IPS DF 4.7 (cell line): Measurements from ENCODE around the gene POLR3E.
"Not testable (repeated sequence)": the region's sequence is repeated elsewhere in the genome, so short reads cannot be mapped to it uniquely, and the experiment has no call there.

Experiments used
- DNase-seq: peaks from one replicate; pipeline ENCODE4 v3.0.0-alpha.2; 2013; ENCODE audit warnings: low spot score; ENCODE audit errors: extremely low read depth

POLR3E gene

DNA sequence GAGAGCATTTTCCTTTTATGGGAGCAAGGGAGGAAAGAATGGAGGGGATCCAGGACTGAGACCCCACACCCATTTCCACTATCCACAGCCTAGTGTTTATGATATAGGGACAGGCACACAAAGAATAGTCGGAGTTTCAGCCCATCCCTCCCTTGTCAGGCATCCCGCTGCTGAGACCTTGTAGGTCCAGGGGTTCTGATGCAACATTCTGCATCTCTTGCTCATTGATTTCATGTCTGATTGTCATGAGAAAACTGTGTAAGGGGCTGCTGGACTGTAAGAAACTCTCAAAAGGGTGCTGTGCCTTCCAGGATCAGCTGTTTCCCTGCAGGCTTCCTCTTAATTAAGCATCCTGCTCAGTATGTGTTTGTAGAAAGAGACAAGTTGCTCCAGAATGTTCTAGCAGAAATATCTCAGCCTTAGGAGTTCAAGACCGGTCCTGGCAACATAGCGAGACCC lies 5.3 kb upstream of the POLR3E start:
- DNase-seq, result no peak

DNA sequence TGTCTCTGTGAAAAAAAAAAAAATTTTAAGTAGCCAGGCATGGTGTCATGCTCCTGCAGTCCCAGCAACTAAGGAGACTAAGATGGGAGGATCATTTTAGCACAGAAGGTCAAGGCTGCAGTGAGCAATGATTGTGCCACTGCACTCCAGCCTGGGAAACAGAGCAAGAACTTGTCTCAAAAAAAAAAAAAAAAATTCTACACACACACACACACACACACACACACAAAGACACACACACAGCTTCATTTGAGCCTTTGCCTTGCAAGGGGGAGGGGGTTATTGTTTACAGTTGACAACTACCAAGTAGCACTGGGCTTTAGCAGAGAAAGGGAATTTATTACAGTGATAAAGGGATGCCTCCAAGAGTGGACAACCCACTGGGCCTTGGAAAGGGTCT lies 4.9 kb upstream of the POLR3E start:
- DNase-seq, result no peak

DNA sequence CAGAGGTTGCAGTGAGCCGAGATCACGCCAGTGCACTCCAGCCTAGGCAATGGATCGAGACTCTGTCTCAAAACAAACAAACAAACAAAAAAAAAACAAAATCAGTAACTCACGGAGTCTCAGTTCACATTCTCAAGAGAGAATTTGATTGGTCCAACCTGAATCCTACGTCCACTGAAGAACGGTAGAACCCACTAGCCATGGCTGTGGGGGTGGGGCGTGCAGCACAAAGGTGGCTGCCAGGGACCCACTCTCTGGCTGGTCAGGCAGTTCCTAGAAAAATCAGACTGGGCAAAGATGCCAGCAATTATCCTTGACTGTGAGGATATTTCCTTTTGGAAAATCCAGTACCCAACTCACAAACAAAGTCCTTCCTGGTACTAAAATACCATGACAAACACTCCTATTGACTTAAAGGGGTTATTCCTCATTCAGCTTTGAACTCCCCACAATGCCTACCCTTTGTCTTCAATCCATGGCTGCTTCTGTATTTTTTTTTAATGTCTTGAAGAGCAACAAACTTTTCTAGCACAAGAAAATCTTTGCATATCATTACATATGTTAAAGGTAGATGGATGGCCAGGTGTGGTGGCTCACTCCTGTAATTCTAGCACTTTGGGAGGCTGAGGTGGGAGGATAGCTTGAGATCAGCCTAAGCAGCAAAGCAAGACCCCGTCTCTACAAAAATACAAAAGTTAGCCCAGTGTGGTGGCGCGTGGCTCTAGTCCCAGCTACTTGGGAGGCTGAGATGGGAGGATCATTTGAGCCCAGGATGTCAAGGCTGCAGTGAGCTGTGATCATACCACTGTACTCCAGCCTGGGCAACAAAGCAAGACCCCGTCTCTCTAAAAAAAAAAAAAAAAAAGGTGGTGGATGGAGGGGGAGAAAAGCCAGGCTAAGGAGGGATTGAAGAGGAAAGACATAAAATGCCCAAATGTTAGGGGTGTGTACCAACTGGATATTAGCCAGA lies 3.8 kb upstream of the POLR3E start:
- DNase-seq, result no peak

DNA sequence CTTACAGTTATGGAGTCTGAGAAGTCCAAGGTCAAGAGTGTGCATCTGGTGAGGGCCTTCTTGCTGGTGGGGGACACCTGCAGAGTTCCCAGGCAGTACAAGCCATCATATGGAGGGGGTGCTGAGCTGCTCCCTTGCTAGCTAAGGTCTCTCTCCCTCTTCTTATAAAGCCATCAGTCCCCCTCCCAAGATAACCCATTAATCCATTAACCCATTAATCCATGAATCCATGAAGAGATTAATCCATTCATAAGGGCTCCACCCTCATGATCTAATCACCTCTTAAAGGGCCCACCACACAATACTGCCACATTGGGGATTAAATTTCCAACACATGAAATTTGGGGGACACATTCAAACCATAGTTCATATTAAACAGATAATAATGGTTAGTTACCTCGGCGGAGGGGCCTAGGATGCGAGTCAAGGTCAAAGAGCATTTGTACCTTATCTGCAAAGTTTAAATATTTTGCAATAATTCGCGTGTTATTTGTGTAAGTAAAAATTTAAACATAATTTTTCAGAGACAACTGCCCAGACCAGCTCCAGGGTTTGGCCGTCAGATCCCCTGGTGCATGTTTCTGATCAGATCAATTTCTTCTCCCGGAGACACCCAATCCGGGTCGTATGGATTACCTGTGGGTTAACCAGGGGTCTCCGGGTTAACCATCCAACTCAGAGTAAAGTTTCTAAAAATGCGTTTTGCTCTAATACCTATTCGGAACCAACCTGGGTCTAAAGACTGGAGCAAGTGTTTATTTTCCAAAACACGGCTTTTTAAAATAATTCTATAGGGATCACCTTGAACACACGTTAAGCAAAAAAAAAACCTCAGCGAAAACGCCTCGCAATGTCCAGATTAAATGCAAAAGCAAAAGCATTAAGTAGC lies 740 bp upstream of the POLR3E start:
- DNase-seq, result no peak

DNA sequence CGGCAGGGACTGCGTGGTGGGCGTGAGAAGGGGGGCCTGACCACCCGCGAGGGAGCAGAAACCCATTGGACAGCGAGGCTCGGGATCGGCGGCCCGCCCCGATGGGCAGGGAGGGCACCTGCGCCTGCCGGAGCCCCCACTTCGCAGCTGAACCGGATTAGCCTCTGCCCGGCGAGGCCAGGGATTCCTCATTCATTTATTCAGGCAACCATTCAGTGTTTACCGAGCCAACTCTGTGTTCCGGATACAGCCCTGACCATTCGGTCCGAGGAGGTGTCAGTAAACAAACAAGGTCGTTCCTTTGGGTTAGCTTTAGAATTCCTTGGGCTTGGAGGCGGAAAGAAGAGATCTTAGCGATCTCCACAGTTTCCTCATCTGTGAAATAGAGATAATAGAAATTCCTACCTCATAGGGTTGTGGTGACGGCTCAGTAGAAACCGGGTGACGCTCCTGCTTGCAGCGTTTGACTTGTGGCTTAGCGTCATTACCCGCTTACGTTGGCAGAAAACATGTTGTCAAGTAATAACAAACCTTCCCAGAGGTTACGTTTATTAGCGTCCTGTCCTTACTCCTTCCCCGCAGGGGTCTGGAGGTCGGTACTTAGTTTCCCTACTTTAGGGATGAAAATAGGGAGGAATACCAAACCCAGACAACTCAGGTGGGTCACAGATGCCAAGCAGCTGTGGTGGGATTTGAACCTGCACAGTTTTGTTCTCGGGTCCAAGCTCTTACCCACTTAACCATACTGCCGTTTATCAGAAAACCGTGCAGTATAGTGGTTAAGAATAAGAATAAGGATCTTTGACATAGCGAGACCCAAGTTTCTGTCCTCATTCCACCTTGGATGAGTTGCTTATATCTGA lies 893 bp downstream of the POLR3E start:
- DNase-seq, result no peak

DNA sequence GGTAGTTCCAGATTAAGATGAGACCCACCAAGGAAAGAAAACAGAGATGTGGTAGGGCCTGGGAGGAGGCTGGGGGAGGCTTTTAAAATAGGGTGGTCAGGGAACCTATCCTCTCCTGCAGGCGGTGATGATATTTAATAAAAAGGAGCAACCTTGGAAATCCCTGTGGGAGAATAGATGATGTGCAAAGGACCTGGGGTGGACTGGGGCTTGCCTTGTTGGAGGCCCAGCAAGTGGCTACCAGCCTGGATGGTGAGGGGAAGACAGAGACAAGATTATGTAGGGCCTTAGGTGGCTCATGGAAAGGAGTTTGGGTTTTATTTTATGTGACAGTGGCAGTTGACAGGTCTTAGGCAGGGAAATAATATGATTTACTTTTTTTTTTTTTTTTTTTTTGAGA lies 1.8 kb downstream of the POLR3E start:
- DNase-seq, result no peak

DNA sequence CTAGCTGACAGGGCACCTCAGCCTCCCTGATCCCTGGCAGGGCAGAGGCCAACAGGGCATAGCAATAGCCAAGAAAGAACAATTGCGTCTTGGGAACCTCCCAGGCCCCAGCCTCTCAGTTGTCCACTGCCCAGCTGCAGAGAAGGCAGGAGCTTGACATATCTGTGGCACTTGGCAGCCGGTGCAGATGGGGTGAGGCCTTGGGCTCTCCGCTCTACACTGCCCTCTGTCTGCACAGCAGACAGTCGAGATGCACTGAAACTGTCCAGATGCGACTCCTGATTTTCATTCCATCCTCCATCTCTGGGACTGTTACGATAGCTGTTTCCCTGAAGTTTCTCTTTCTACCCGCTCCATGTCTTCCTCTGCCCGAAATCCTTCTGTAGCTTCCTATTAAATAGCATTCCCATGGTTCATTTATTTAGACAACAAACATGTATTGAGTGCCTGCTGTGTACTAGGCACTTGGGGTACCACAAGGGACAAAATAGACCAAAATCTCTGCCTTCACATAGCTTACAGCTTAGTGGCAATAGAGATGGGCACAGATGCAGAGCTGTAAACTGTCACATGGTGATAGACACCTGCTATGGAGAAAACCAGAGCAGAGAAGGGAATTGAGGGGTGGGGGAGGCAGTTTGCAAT lies 3.3 kb downstream of the POLR3E start:
- no peak for DNase-seq

DNA sequence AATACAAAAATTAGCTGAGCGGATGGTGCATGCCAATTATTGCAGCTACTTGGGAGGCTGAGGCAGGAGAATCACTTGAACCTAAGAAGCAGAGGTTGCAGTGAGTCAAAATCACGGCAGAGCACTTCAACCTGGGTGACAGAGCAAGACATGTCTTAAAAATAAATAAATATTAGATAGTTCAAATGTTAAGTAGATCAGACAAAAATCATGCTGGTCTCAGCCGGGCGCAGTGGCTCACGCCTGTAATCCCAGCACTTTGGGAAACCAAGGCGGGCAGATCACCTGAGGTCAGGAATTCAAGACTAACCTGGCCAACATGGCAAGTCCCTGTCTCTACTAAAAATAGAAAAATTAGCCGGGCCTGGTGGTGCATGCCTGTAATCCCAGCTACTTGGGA lies 4.2 kb downstream of the POLR3E start:
- not testable (repeated sequence) for DNase-seq

DNA sequence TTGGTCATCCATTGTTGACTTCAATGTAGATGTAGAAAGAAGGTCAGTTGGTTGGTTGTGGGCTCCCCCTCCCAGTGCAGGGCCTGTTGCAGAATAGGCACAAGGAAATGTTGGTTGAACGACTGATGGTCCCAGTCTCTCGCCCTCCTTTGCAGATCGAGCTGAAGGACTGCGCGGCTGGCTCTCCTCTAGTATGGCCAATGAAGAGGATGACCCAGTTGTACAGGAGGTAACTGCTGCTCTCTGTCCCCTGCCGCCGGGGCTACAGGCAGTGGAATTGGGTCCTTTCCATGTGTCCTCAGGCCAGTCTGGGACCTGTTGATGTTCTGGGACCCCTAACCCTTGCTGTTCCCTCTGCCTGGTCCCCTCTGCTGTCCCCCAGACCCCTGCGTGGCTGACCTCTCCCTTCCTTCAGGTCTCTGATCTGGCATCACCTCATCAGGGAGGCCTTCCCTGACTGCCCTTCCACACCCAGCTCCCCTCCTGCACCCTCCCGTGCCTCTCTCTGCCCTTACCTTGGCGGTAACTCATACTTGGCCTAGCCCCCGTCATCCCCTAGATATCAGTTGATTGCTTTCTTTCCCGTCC lies 5.7 kb downstream of the POLR3E start:
- no peak for DNase-seq

DNA sequence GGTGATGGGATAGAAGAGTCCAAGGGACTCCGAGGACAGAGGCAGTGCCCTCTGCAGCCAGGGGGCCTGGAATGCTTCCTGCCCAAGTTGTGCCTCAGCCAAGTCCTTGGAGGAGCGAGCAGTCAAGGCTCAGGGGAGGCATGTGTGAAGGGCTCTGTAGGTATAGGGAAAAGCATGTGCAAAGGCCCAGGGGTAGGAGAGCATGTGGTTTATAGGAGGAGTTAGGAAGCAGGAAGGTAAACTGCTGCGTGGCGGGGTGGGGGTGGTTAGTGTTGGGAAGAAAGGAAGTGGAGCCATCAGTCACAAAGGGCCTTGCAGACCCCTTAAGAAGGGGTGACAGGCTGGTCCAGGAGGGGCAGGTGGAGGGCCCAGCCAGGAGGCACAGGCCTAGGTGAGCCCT lies 7.2 kb downstream of the POLR3E start:
- no peak for DNase-seq

DNA sequence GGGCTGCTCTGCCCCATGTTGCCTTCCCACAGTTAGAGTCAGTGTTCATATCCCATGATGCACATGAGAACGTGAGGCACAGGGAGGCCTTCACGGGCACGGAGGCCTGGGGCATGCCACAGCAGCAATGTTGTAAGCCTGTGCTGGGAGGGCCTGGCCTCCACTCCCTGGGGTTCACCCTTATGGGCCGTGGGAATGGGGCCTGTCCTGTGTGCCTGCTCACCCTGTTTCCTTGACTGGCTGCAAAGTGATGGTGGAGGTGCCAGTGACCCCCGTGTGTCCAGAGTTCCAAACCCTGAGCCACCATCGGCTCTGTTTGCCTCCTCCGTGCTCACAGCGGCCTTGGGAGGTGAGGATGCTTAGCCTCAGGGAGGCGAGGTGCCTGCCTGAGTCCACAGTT lies 9.6 kb downstream of the POLR3E start:
- no peak for DNase-seq

DNA sequence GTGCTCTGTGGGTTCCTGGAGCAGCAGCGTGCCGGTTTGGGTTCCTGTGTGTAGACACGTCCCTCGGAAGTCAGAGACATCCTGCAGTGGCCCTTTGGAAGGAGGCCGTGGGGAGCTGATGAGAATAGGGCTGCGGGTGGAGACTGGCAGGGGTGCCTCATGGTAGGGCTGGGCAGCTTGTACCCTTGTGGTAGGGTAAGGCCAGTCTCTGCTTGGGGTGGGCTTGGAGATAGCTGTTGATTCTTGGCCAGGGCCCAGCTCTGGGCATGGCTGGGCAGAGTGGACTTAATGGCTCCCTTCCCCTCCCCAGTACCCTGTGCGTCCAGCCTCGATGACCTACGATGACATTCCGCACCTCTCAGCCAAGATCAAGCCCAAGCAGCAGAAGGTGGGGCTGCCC lies 10.6 kb downstream of the POLR3E start:
- DNase-seq, result no peak

DNA sequence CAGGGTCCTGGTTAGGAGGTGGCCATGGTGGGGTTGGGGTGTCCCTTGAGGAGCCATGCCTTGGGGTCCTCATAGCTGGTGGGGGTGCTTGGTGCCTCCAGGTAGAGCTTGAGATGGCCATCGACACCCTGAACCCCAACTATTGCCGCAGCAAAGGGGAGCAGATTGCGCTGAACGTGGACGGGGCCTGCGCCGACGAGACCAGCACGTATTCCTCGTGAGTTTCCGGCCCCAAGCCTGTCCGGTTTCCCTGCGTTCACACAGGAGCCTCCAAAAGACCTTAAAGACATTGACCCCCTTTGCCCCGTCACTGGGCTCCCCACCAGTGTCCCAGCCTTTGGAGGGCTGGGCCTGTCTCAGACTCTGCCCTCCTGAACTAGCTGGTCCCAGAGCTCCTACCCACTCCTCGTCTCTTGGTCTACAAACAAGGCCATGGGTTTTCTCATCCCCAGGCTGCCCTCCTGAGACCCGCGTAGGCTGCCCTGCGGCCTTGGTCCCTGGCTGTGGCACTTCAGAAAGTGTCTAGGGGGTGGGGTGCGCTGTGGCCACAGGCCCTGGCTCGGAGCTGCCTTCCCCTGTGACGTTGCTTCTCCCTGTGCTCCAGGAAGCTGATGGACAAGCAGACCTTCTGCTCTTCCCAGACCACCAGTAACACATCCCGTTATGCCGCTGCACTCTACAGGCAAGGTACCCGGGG lies 11.8 kb downstream of the POLR3E start:
- no peak for DNase-seq

DNA sequence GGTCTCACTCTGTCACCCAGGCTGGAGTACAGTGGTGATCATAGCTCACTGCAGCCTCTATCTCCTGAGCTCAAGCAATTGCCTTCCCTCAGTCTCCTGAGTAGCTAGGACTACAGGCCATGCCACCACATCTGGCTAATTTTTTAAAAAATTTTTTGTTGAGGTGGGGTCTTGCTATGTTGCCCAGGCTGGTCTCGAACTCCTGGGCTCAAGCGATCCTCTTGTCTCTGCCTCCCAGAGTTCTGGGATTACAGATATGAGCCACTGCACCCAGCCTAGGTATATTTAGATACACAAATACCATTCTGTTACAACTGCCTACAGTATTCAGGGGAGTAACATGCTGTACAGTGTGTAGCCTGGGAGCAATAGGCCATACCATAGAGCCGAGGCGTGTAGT lies 14.3 kb downstream of the POLR3E start:
- DNase-seq, result no peak

DNA sequence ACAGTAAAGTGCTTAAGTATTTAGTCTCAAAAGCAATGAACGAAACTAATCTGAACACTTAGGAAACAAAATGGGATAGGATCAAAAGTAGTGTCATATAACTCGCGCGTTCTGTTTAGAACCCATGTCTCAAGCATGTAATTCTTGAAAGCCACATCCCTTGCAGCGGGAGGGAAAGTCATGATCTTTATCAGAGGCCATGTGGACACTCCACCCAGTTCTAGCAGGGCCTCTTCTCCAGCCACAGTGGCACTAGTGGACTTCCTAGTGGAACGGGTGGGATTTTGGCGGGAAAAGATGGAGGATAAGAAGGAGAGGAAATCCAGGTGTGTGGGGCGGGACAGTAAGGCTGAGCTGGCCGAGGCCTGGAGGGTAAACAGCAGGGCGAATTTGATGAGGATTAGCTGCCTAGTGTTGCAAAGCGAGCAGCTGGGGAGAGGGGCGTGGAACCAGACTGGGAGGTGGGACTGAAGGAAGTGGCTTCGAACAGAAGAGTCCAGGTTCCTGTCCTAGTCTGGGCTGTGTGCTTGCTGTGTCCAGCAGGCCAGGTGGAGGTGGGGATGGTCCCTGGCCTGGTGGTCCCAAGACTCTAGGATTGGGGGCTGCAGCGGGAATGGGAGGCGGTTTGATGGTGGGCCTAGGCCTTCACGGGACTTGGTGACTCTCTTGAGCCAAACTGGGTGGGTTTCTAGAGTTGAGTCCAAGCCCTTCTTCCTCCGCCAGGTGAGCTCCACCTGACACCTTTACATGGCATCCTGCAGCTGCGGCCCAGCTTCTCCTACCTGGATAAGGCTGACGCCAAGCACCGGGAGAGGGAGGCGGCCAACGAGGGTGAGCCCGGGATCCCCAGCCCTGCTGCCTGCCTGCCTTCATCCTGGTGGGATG lies 15.9 kb downstream of the POLR3E start:
- DNase-seq, result no peak

DNA sequence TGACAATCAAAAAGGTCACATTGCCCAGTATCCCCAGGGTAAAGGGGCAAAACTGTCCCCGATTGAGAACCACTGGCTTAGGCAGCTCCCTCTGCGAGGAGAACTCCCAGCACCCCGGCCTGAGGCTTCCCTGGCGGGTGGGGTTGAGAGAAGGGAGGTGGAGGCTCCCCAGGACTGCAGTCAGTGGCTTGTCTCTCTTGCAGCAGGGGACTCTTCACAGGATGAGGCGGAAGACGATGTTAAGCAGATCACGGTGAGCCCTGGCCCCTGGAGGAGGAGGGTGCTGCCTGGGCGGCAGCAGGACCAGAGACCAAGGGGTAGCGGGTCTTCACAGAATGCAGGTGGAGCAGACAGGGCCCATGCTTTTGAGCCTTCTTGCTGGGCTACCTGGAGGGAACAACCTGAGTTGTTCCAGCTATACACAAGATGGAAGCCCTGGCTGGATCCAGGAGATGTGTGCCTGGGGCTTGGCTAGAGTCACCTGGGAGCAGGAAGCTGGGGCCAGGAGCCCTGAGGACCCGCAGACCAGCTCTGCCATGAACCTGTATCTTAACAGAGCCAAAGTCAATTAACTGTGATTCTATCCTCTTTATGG lies 16.8 kb downstream of the POLR3E start:
- DNase-seq, result no peak

DNA sequence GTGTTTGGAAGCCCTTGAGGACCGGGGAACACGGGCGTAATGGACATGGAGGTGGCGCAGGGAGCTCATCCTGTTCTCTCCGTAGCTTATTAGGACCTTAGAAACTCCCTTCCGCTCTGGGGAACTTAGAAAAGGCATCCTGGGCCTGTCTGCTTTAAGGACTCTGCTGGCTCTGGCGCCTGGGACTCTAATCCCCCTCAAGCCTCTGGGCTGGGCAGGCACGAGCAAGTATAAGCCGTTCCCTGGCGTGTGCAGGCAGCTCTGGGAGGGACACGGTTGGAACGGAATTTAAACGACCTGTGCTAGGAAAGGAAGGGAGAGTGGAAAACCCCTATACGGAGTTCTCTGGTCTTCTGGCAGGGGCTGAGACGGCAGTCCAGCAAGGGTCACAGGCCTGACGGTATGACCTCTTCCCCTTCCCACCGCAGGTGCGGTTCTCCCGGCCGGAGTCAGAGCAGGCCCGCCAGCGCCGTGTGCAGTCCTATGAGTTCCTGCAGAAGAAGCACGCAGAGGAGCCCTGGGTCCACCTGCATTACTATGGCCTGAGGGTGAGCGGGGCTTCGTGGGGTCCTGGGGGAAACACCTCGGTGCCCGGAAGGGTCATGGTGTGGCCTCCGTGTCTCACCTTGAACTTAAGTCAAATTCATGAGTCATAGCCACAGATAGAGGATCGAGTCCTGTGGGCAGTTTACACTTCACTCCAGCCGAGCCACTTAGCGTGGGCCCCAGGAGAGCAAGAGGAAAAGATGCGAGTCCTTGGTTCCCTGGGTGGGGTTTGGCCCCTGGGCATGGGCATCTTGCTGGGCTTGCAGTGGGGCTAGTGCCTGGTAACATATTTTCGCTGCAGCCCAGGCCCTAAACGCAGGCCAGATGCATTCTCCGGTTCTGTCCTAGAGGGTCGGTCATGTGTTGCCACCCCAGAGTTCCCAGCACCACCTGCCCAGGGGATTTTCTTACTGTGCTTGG lies 17.7 kb downstream of the POLR3E start:
- no peak for DNase-seq
